Mesenchymal stem cell (in vitro differentiated cells and primary cell): ENCODE results near the gene PDE8A. TPM values are rescaled to one million over a fixed set of nuclear protein-coding genes. Genes with fewer than 3 reads are reported as not detected.
A peak's percentile ranks its signal among the peaks of the same experiment; 100 is the strongest.

ENCODE experiments used
- DNase-seq: peaks from one replicate; pipeline ENCODE4 v3.0.0-alpha.2; 2013
- H2AFZ ChIP-seq: one replicate; pipeline ENCODE4 v1.6.1; 2013; ENCODE audit warnings: low read depth, mild to moderate bottlenecking, control low read depth, inconsistent platforms, low read length, moderate library complexity
- H2AK5ac ChIP-seq: 2 replicates; pipeline ENCODE4 v1.6.1; 2013; ENCODE audit warnings: low read length, moderate library complexity, mild to moderate bottlenecking, inconsistent platforms; ENCODE audit not compliant: severe bottlenecking
- H2BK120ac ChIP-seq: one replicate; pipeline ENCODE4 v1.6.1; 2013; ENCODE audit warnings: low read depth, mild to moderate bottlenecking, inconsistent platforms, low read length, moderate library complexity
- H2BK12ac ChIP-seq, 2 experiments: one replicate each; pipeline ENCODE4 v1.6.1; 2013; ENCODE audit warnings: inconsistent platforms in 2 of 2, low read length in 2 of 2, mild to moderate bottlenecking in 2 of 2, moderate library complexity in 2 of 2, control low read depth in 1 of 2
- H2BK15ac ChIP-seq: one replicate; pipeline ENCODE4 v1.6.1; 2013; ENCODE audit warnings: mild to moderate bottlenecking, low read depth, inconsistent platforms; ENCODE audit not compliant: poor library complexity, severe bottlenecking
- H2BK5ac ChIP-seq: 2 replicates; pipeline ENCODE4 v1.6.1; 2013; ENCODE audit warnings: low read depth, mild to moderate bottlenecking, low read length, control low read depth, inconsistent platforms; ENCODE audit not compliant: poor library complexity, severe bottlenecking
- H3K14ac ChIP-seq, 2 experiments: one replicate each; pipeline ENCODE4 v1.6.1; 2013; ENCODE audit warnings: inconsistent platforms in 2 of 2, low read length in 2 of 2, control low read depth in 1 of 2, mild to moderate bottlenecking in 1 of 2, moderate library complexity in 1 of 2
- H3K18ac ChIP-seq, 2 experiments: one replicate each; pipeline ENCODE4 v1.6.1; 2013; ENCODE audit warnings: inconsistent platforms in 2 of 2, low read length in 2 of 2, control low read depth in 1 of 2, low read depth in 1 of 2, mild to moderate bottlenecking in 1 of 2
- H3K23ac ChIP-seq, 2 experiments: one replicate each; pipeline ENCODE4 v1.6.1; 2013; ENCODE audit warnings: inconsistent platforms in 2 of 2, low read length in 2 of 2, mild to moderate bottlenecking in 2 of 2, moderate library complexity in 2 of 2, control low read depth in 1 of 2
- H3K27ac ChIP-seq: 2 replicates; pipeline ENCODE4 v1.5.1; 2013; ENCODE audit warnings: mild to moderate bottlenecking, moderate library complexity, low read length, control low read depth, inconsistent platforms; ENCODE audit not compliant: poor library complexity, severe bottlenecking
- H3K27me3 ChIP-seq, 2 experiments: 2 replicates each; pipeline versions ENCODE4 v1.6.1 to v1.7.0; 2013; ENCODE audit warnings: low read length in 2 of 2, mild to moderate bottlenecking in 2 of 2, moderate library complexity in 2 of 2, control low read depth in 1 of 2, inconsistent platforms in 1 of 2; ENCODE audit not compliant: control insufficient read depth in 1 of 2, insufficient read depth in 1 of 2
- H3K36me3 ChIP-seq, 2 experiments: 2 replicates each; pipeline versions ENCODE4 v1.6.1 to v1.7.0; 2013; ENCODE audit warnings: low read length in 2 of 2, control low read depth in 1 of 2, inconsistent platforms in 1 of 2, low read depth in 1 of 2, mild to moderate bottlenecking in 1 of 2; ENCODE audit not compliant: insufficient read depth in 2 of 2, control insufficient read depth in 1 of 2
- H3K4ac ChIP-seq, 2 experiments: one replicate each; pipeline ENCODE4 v1.6.1; 2013; ENCODE audit warnings: inconsistent platforms in 2 of 2, low read length in 2 of 2, mild to moderate bottlenecking in 2 of 2, moderate library complexity in 2 of 2, control low read depth in 1 of 2, low read depth in 1 of 2
- H3K4me1 ChIP-seq: 2 replicates; pipeline ENCODE4 v1.6.1; 2013; ENCODE audit warnings: low read depth, low read length, control low read depth; ENCODE audit not compliant: control insufficient read depth, insufficient read depth
- H3K4me2 ChIP-seq: 2 replicates; pipeline ENCODE4 v1.6.1; 2013; ENCODE audit warnings: low read length, mild to moderate bottlenecking, inconsistent platforms; ENCODE audit not compliant: poor library complexity, severe bottlenecking
- H3K4me3 ChIP-seq, 2 experiments: 2 replicates each; pipeline versions ENCODE4 v1.5.1 to v1.7.0; 2013; ENCODE audit warnings: low read length in 2 of 2, mild to moderate bottlenecking in 2 of 2, control low read depth in 1 of 2, low read depth in 1 of 2; ENCODE audit not compliant: insufficient read depth in 1 of 2
- H3K79me1 ChIP-seq: replicated peaks from 2 replicates; pipeline ENCODE4 v1.6.1; 2013; ENCODE audit warnings: mild to moderate bottlenecking, control low read depth, low read length, inconsistent platforms; ENCODE audit not compliant: poor library complexity, severe bottlenecking
- H3K9ac ChIP-seq: 2 replicates; pipeline ENCODE4 v1.7.0; 2013; ENCODE audit warnings: mild to moderate bottlenecking, low read length, moderate library complexity
- H3K9me3 ChIP-seq: 2 replicates; pipeline ENCODE4 v1.7.0; 2013; ENCODE audit warnings: mild to moderate bottlenecking, low read length; ENCODE audit not compliant: control insufficient read depth
- H4K8ac ChIP-seq: one replicate; pipeline ENCODE4 v1.6.1; 2013; ENCODE audit warnings: inconsistent platforms, mild to moderate bottlenecking, low read length, moderate library complexity
- H4K91ac ChIP-seq: one replicate; pipeline ENCODE4 v1.6.1; 2013; ENCODE audit warnings: mild to moderate bottlenecking, low read length, inconsistent platforms
- WGBS: methylation state at CpG from one replicate; pipeline ENCODE4 v1.1.7; 2013; ENCODE audit warnings: mixed read lengths; 5-methylcytosine and 5-hydroxymethylcytosine counted together
- polyA plus RNA-seq, 2 experiments: library from polyadenylated mRNA; stranded (reverse); fragments of 200-250 nt; gene quantifications; one replicate each; pipeline ENCODE4 v1.2.3, GENCODE V29; 2013

The PDE8A gene
- 35.2 TPM for polyA plus RNA-seq (2013, experiment 1 of 2)
- polyA plus RNA-seq (2013, experiment 2 of 2): 34.9 TPM

- Histone ChIP-seq H3K4me3 (peak within 1 kb of the TSS; percentile 81 to 96), H3K4me1 (peaks cover 6% of the 10 kb centered on the region), H2BK12ac (peak within 1 kb of the TSS; percentile 71 to 85), H4K8ac (peak within 1 kb of the TSS; percentile 81), H3K36me3 (no peaks in the 10 kb centered on the region), H3K9ac (peak within 1 kb of the TSS; percentile 89), H2BK120ac (peak within 1 kb of the TSS; percentile 89), H2BK15ac (peak within 1 kb of the TSS; percentile 85), H3K4me2 (peak within 1 kb of the TSS; percentile 91), H3K14ac (peak within 1 kb of the TSS; percentile 78 to 95), H2BK5ac (no peak within 1 kb of the TSS), H3K27me3 (peaks cover 0 to 4% of the 10 kb centered on the region in 2 experiments), H2AFZ (peak within 1 kb of the TSS; percentile 96), H2AK5ac (no peak within 1 kb of the TSS), H4K91ac (peak within 1 kb of the TSS; percentile 91), H3K4ac (peak within 1 kb of the TSS; percentile 92 to 96), H3K23ac (peak within 1 kb of the TSS; percentile 29 to 72), H3K18ac (peak within 1 kb of the TSS; percentile 90 to 94), H3K27ac (peak within 1 kb of the TSS; percentile 79), H3K9me3 (no peaks in the 10 kb centered on the region), H3K79me1 (peaks cover 4% of the 10 kb centered on the region)
- WGBS: under 1% methylated on average over 34 of the region's 95 CpGs
- DNase-seq: peak; percentile 56
These were observed at the start of gene PDE8A for GRCh38 chr15:84981711-84982300. Gene PDE8A (plus strand): TSS chr15:84981856. CDS start chr15:84982163, 307 bp downstream.

GRCh38 chr15:84934942-84935729, 46.5 kb upstream of the PDE8A start:
- no peak overlapping the region for H3K9ac ChIP-seq
- no peak overlapping the region for H2AK5ac ChIP-seq
- no peak overlapping the region for H4K8ac ChIP-seq
- no peak overlapping the region for H3K4me2 ChIP-seq
- H3K4ac ChIP-seq: no peak overlapping the region
- peak overlapping the region in 1 of 2 experiments; percentile 21 for H2BK12ac ChIP-seq
- no peak overlapping the region for H4K91ac ChIP-seq
- H3K27me3 ChIP-seq: peaks cover 0 to 4% of the 10 kb centered on the region in 2 experiments
- H3K23ac ChIP-seq: no peak overlapping the region
- no peak overlapping the region for H3K27ac ChIP-seq
- no peak overlapping the region for H3K4me3 ChIP-seq
- DNase-seq: no peak
- no peak overlapping the region for H2AFZ ChIP-seq
- 80% methylated on average over 21 of the region's 21 CpGs for WGBS
- H3K14ac ChIP-seq: no peak overlapping the region
- no peaks in the 10 kb centered on the region for H3K79me1 ChIP-seq
- no peak overlapping the region for H2BK15ac ChIP-seq
- peaks cover 3% of the 10 kb centered on the region for H3K4me1 ChIP-seq
- no peak overlapping the region for H2BK120ac ChIP-seq
- H3K36me3 ChIP-seq: no peaks in the 10 kb centered on the region
- no peak overlapping the region for H3K18ac ChIP-seq
- H3K9me3 ChIP-seq: no peaks in the 10 kb centered on the region
- H2BK5ac ChIP-seq: no peak overlapping the region

- Histone ChIP-seq H3K18ac (no peak overlapping the region), H2BK12ac (no peak overlapping the region), H2BK15ac (no peak overlapping the region), H2AK5ac (no peak overlapping the region), H4K91ac (no peak overlapping the region), H4K8ac (no peak overlapping the region), H2AFZ (no peak overlapping the region), H3K4me3 (no peak overlapping the region), H3K27me3 (peaks cover 0 to 4% of the 10 kb centered on the region in 2 experiments), H3K4ac (no peak overlapping the region), H3K4me2 (no peak overlapping the region), H2BK5ac (no peak overlapping the region), H3K4me1 (peaks cover 2% of the 10 kb centered on the region), H3K79me1 (no peaks in the 10 kb centered on the region), H3K27ac (no peak overlapping the region), H3K36me3 (no peaks in the 10 kb centered on the region), H3K9me3 (peaks cover 4% of the 10 kb centered on the region), H3K9ac (no peak overlapping the region), H3K23ac (no peak overlapping the region), H2BK120ac (no peak overlapping the region), H3K14ac (no peak overlapping the region)
- no peak for DNase-seq
- 67% methylated on average over 2 of the region's 5 CpGs for WGBS
These were observed 44.5 kb upstream of the PDE8A start for GRCh38 chr15:84937144-84937543.

- no peak overlapping the region for H2BK12ac ChIP-seq
- no peak overlapping the region for H3K4me3 ChIP-seq
- H2BK15ac ChIP-seq: no peak overlapping the region
- DNase-seq: no peak
- no peaks in the 10 kb centered on the region for H3K36me3 ChIP-seq
- peaks cover 0 to 4% of the 10 kb centered on the region in 2 experiments for H3K27me3 ChIP-seq
- no peak overlapping the region for H3K27ac ChIP-seq
- H2BK120ac ChIP-seq: no peak overlapping the region
- no peak overlapping the region for H4K91ac ChIP-seq
- no peak overlapping the region for H3K14ac ChIP-seq
- 93% methylated on average over 1 of the region's 1 CpG for WGBS
- peaks cover 2% of the 10 kb centered on the region for H3K4me1 ChIP-seq
- no peak overlapping the region for H3K9ac ChIP-seq
- H3K4me2 ChIP-seq: no peak overlapping the region
- H2AFZ ChIP-seq: no peak overlapping the region
- no peak overlapping the region for H2BK5ac ChIP-seq
- H3K23ac ChIP-seq: no peak overlapping the region
- H4K8ac ChIP-seq: no peak overlapping the region
- no peaks in the 10 kb centered on the region for H3K79me1 ChIP-seq
- H3K9me3 ChIP-seq: peaks cover 4% of the 10 kb centered on the region
- no peak overlapping the region for H2AK5ac ChIP-seq
- H3K4ac ChIP-seq: no peak overlapping the region
- no peak overlapping the region for H3K18ac ChIP-seq
These were observed 42.9 kb upstream of the PDE8A start for GRCh38 chr15:84938726-84939125.
